ENCODE measurements around the gene BSND.

GRCh38 chr1:55001311-55001710 is 2.6 kb downstream of the BSND start:
- TF ChIP-seq CTCF (optimal IDR thresholded peaks at IDR 0.05 in 1 of 3, IDR thresholded peaks at IDR 0.05 in 1 of 3, conservative IDR thresholded peaks at IDR 0.05 in 1 of 3; ENCODE audit: extremely low read depth in 1 of 3, insufficient read depth in 2 of 3, low read length in 3 of 3): no peak
- no peak for TF ChIP-seq EZH2 (IDR thresholded peaks at IDR 0.05; ENCODE audit: low read length)
